Mucosa of stomach (tissue), 1 donor: Measurements from ENCODE around the gene CELF3.

Source experiments
- H3K27me3 ChIP-seq: one replicate; pipeline ENCODE4 v1.7.0; 2013; ENCODE audit warnings: mild to moderate bottlenecking, low read length; ENCODE audit not compliant: control insufficient read depth, insufficient read depth
- H3K36me3 ChIP-seq: one replicate; pipeline ENCODE4 v1.7.0; 2013; ENCODE audit warnings: low read length; ENCODE audit not compliant: control insufficient read depth, insufficient read depth
- H3K4me1 ChIP-seq: one replicate; pipeline ENCODE4 v1.7.0; 2013; ENCODE audit warnings: mild to moderate bottlenecking, low read length; ENCODE audit not compliant: control insufficient read depth, insufficient read depth
- H3K4me3 ChIP-seq: one replicate; pipeline ENCODE4 v1.7.0; 2013; ENCODE audit warnings: low read length
- H3K9ac ChIP-seq: one replicate; pipeline ENCODE4 v1.7.0; 2013; ENCODE audit warnings: mild to moderate bottlenecking, low read length, moderate library complexity
- H3K9me3 ChIP-seq: one replicate; pipeline ENCODE4 v1.7.0; 2013; ENCODE audit warnings: mild to moderate bottlenecking, low read length, moderate library complexity; ENCODE audit not compliant: control insufficient read depth
- donor health status: Pancreatic carcinoma.

The CELF3 gene

DNA sequence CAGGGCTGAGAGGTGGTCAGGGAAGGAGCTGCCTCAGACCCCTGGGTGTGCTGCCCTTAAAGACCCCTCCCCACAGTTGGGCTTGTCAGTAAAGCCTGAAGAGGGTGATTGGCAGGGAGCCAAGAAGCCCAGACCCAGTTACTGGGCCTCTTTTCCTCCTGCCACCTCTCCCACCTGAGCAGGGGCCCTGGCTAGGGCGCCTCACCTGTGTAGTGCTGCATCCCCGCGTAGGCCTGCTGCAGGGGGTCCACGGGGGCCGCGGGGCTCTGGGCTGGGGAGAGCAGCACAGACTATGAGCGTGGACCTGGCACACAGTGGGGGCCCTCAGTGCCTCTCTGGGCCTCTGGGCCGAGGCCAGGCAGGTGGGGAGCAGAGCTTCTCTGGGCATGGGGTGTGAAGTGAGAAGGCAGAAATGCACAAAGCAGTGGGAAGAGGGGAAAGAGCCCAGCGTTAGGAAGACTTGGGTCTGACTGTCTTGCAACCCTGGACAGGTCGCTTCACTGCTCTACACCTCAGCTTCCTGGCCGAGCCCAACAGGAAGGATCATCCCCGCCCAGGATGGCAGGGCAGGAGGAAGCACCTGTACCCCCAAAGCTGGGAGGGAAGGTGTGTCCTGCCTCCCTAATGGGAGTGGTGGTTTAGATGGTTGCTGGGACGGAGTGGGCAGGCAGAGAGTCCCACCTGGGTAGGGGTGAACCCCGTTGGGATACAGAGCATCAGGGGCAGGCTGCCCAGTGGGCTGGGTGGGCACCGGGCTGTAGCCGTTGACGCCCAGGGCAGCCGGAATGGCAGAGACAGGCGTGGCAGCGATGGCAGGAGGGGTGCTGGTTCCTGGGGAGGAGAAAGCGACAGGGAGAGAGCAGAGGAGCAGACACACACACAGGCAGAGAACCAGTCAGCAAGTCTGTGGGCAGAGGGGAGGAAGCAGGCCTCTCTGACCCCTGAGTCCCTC, 9.9 kb downstream of the CELF3 start:
- Histone ChIP-seq H3K9ac (no peak overlapping the region), H3K4me3 (no peak overlapping the region), H3K36me3 (no peaks in the 10 kb centered on the region), H3K27me3 (peaks cover 3% of the 10 kb centered on the region), H3K4me1 (peaks cover 8% of the 10 kb centered on the region), H3K9me3 (no peaks in the 10 kb centered on the region)

DNA sequence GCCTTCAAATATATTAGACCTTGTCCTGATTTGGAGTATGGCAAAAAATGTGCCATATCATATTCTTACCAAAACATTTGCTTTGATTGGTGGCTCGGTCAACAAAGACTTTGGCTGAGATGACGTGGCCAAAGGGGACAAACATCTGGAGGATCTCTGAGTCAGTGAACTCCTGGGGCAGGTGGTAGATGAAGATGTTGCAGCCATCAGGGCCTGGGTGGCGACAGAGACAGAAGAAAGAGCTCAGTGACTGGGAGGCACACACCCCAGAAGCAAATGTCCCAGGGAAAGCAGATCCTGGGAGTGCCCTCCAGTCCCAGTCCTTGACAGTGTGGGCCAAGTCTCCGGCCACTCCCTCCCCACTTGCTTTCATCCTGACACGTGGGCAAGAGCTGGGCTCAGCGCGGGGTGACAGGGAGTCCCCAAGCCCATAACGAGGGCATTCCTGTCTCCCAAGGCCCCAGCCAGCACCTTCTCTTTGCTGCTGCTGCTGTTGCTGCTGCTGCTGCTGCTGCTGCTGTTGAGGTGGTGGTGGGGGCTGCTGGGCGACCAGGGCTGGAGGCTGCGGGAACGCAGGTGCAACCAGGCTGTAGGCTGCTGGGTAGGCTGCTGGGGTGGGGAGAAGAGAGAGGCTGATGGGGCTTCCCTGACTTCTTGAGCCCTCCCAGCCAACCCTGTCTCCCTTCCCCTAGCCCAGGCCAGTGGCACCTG, 10.7 kb downstream of the CELF3 start:
- H3K4me3 ChIP-seq, result no peak overlapping the region
- no peaks in the 10 kb centered on the region for H3K36me3 ChIP-seq
- no peak overlapping the region for H3K9ac ChIP-seq
- H3K4me1 ChIP-seq, result peaks cover 8% of the 10 kb centered on the region
- H3K9me3 ChIP-seq, result no peaks in the 10 kb centered on the region
- peaks cover 3% of the 10 kb centered on the region for H3K27me3 ChIP-seq

GRCh38 chr1:151705146-151705545, 11.5 kb downstream of the CELF3 start:
- H3K9me3 ChIP-seq, result no peaks in the 10 kb centered on the region
- no peaks in the 10 kb centered on the region for H3K36me3 ChIP-seq
- H3K9ac ChIP-seq, result no peak overlapping the region
- no peak overlapping the region for H3K4me3 ChIP-seq
- peaks cover 3% of the 10 kb centered on the region for H3K27me3 ChIP-seq
- H3K4me1 ChIP-seq, result peaks cover 8% of the 10 kb centered on the region

GRCh38 chr1:151704246-151704645, 12.4 kb downstream of the CELF3 start:
- Histone ChIP-seq H3K9me3 (no peaks in the 10 kb centered on the region), H3K36me3 (no peaks in the 10 kb centered on the region), H3K27me3 (peaks cover 3% of the 10 kb centered on the region), H3K4me1 (peaks cover 8% of the 10 kb centered on the region), H3K9ac (no peak overlapping the region), H3K4me3 (no peak overlapping the region)

DNA sequence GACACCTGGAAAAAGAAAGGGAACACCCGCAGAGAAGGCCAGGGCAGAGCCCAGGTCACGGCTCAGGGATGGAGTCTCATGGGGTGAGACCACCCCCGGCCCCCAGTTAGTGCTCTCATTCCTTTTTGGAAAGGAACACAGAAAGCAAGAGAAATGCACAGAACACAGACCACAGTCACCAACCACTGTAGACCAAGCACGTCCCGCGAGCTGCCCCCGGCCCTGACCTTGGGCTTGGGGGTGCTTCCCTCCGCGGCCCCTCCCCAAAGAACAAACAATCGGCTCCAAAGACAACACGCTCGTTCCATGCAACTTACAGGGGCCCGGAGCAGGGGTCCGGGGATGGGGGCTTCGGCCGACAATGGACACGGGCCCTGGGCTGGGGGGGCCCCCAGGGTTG, 12.8 kb downstream of the CELF3 start:
- no peaks in the 10 kb centered on the region for H3K36me3 ChIP-seq
- peaks cover 3% of the 10 kb centered on the region for H3K27me3 ChIP-seq
- no peak overlapping the region for H3K9ac ChIP-seq
- H3K9me3 ChIP-seq, result no peaks in the 10 kb centered on the region
- H3K4me1 ChIP-seq, result peaks cover 8% of the 10 kb centered on the region
- no peak overlapping the region for H3K4me3 ChIP-seq

- Histone ChIP-seq H3K4me3 (no peak overlapping the region), H3K36me3 (no peaks in the 10 kb centered on the region), H3K4me1 (peaks cover 8% of the 10 kb centered on the region), H3K9ac (no peak overlapping the region), H3K27me3 (peaks cover 3% of the 10 kb centered on the region), H3K9me3 (no peaks in the 10 kb centered on the region)
Observed at GRCh38 chr1:151702936-151703335, 13.7 kb downstream of the CELF3 start.

- Histone ChIP-seq H3K36me3 (no peaks in the 10 kb centered on the region), H3K9ac (no peak overlapping the region), H3K27me3 (peaks cover 3% of the 10 kb centered on the region), H3K9me3 (no peaks in the 10 kb centered on the region), H3K4me3 (no peak overlapping the region), H3K4me1 (peaks cover 8% of the 10 kb centered on the region)
Observed at GRCh38 chr1:151701515-151701914, 15.1 kb downstream of the CELF3 start.

GRCh38 chr1:151693057-151693651, 23.4 kb downstream of the CELF3 start:
- Histone ChIP-seq H3K4me3 (no peak overlapping the region), H3K27me3 (no peaks in the 10 kb centered on the region), H3K9me3 (no peaks in the 10 kb centered on the region), H3K36me3 (no peaks in the 10 kb centered on the region), H3K4me1 (no peaks in the 10 kb centered on the region), H3K9ac (no peak overlapping the region)

GRCh38 chr1:151692226-151692625, 24.4 kb downstream of the CELF3 start:
- H3K9ac ChIP-seq, result no peak overlapping the region
- no peaks in the 10 kb centered on the region for H3K36me3 ChIP-seq

GRCh38 chr1:151689494-151689893, 27.1 kb downstream of the CELF3 start:
- no peaks in the 10 kb centered on the region for H3K9me3 ChIP-seq
- H3K9ac ChIP-seq, result no peak overlapping the region
- no peaks in the 10 kb centered on the region for H3K4me1 ChIP-seq
- H3K4me3 ChIP-seq, result no peak overlapping the region
- no peaks in the 10 kb centered on the region for H3K27me3 ChIP-seq
- no peaks in the 10 kb centered on the region for H3K36me3 ChIP-seq

More at GRCh38 chr1:151692226-151692625, 24.4 kb downstream of the CELF3 start:
- H3K9me3 ChIP-seq, result no peaks in the 10 kb centered on the region
- no peak overlapping the region for H3K4me3 ChIP-seq
- no peaks in the 10 kb centered on the region for H3K27me3 ChIP-seq
- no peaks in the 10 kb centered on the region for H3K4me1 ChIP-seq

DNA sequence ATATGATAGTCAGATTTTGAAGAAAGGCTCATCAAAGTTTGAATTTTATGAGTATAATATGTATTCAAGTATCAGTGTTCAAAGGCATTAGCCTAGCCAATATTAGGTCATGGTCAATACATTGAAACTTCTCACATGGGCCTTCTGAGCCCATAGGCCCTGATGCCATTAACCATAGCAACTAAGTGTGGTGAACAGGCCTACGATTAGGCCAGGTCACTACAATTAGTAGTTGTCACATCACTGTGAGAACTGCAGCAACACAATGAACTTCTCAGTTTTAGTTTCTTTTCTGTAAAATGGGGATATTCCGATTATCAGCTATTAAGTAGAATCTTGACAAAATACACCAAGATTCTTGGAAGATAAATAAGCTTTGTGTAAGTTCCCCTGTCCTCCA, 30.0 kb downstream of the CELF3 start:
- H3K4me1 ChIP-seq, result no peaks in the 10 kb centered on the region
- H3K9ac ChIP-seq, result no peak overlapping the region
- no peaks in the 10 kb centered on the region for H3K27me3 ChIP-seq
- no peaks in the 10 kb centered on the region for H3K36me3 ChIP-seq
- no peak overlapping the region for H3K4me3 ChIP-seq
- H3K9me3 ChIP-seq, result no peaks in the 10 kb centered on the region

DNA sequence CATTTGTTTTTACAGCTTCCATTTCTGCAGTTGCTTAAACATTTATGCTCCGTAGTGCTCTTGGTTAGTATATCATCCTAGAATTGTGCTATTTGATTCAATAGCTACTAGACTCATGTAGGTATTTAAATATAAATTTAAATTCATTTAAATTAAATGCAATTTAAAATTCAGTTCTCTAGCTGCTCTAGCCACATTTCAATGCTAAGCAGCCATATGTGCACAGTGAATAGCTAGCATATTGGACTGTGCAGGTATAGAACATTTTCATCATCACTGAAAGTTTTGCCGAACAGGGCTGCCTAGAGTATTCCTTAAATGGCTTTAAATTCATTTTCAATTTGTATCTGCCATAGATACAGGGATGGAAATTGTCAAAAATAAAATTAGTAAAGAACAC, 32.5 kb downstream of the CELF3 start:
- Histone ChIP-seq H3K36me3 (no peaks in the 10 kb centered on the region), H3K4me3 (no peak overlapping the region), H3K4me1 (peaks cover 9% of the 10 kb centered on the region), H3K27me3 (no peaks in the 10 kb centered on the region), H3K9me3 (no peaks in the 10 kb centered on the region), H3K9ac (no peak overlapping the region)
